ENCODE measurements around the gene FNIP1. TPM values are rescaled to one million over a fixed set of nuclear protein-coding genes. Genes with fewer than 3 reads are reported as not detected.
"Not testable (repeated sequence)": the region's sequence is repeated elsewhere in the genome, so short reads cannot be mapped to it uniquely, and the experiment has no call there.

FNIP1 gene
- total and polyA plus RNA-seq, 2 donors (not counting 1 experiment from before 2014, with no cell fraction given): 10.3 to 52.8 TPM

- Mint-ChIP-seq H3K4me1 (no peaks in the 10 kb centered on the region), H3K27ac (no peak overlapping the region), H3K9me3 (ENCODE audit: insufficient read depth) (peaks cover 22% of the 10 kb centered on the region), H3K27me3 (peaks cover 15% of the 10 kb centered on the region), H3K4me3 (no peak overlapping the region)
- Histone ChIP-seq H3K4me2 (replicated peaks; ENCODE audit: low read depth, low read length, poor library complexity, severe bottlenecking) (no peak overlapping the region), H3K36me3 (replicated peaks in 1 of 2; ENCODE audit: control extremely low read depth in 1 of 2, control insufficient read depth in 1 of 2, extremely low read depth in 1 of 2, insufficient read depth in 2 of 2, low read length in 1 of 2) (no peaks in the 10 kb centered on the region), H4K20me1 (ENCODE audit: control insufficient read depth, insufficient read depth, low read length, poor library complexity, severe bottlenecking) (no peaks in the 10 kb centered on the region), H3K9ac (ENCODE audit: low read length) (no peak overlapping the region), H3K27ac (ENCODE audit: low read length in 2 of 2) (no peak overlapping the region), H3K9me3 (ENCODE audit: control extremely low read depth in 1 of 3, control insufficient read depth in 2 of 3, insufficient read depth in 1 of 3, low read length in 2 of 3) (peaks cover 4 to 29% (median 20%) of the 10 kb centered on the region in 3 donors), H2AFZ (ENCODE audit: insufficient read depth, low read depth, low read length, poor library complexity, severe bottlenecking) (no peak overlapping the region), H3K27me3 (replicated peaks in 1 of 4; ENCODE audit: control extremely low read depth in 1 of 4, control insufficient read depth in 3 of 4, insufficient read depth in 4 of 4, low read length in 3 of 4) (peaks cover 0 to 5% (median 0%) of the 10 kb centered on the region in 4 experiments), H3K4me1 (ENCODE audit: control insufficient read depth in 2 of 2, insufficient read depth in 2 of 2, low read length in 2 of 2) (no peaks in the 10 kb centered on the region), H3K79me2 (ENCODE audit: control insufficient read depth, insufficient read depth, low read length) (no peaks in the 10 kb centered on the region), H3K4me3 (ENCODE audit: control extremely low read depth in 1 of 5, extremely low read depth in 1 of 5, insufficient read depth in 1 of 5, low read depth in 2 of 5, low read length in 4 of 5) (no peak overlapping the region)
- POLR2A ChIA-PET: no interaction called here
- DNase-seq (no peak), ATAC-seq (ENCODE audit: low read depth) (no peak)
- intact Hi-C loops (cut with micrococcal nuclease): no loop called here
- no CpG with 5 or more reads among the region's 1 CpG for WGBS (ENCODE audit: insufficient coverage)
- CTCF ChIA-PET: no interaction called here
- TF ChIP-seq CTCF (IDR thresholded peaks at IDR 0.05): no peak
- TF ChIP-seq EZH2 (IDR thresholded peaks at IDR 0.05; ENCODE audit: borderline replicate concordance, insufficient read depth, low read depth, low read length, poor library complexity, severe bottlenecking): no peak
Measured at GRCh38 chr5:131846536-131846935, 49.7 kb upstream of the FNIP1 start.

GRCh38 chr5:131845828-131846227 lies 49.0 kb upstream of the FNIP1 start:
- Histone ChIP-seq H3K4me1 (ENCODE audit: control insufficient read depth in 2 of 2, insufficient read depth in 2 of 2, low read length in 2 of 2) (no peaks in the 10 kb centered on the region), H3K9ac (ENCODE audit: low read length) (no peak overlapping the region), H4K20me1 (ENCODE audit: control insufficient read depth, insufficient read depth, low read length, poor library complexity, severe bottlenecking) (no peaks in the 10 kb centered on the region), H2AFZ (ENCODE audit: insufficient read depth, low read depth, low read length, poor library complexity, severe bottlenecking) (no peak overlapping the region), H3K4me3 (ENCODE audit: control extremely low read depth in 1 of 5, extremely low read depth in 1 of 5, insufficient read depth in 1 of 5, low read depth in 2 of 5, low read length in 4 of 5) (no peak overlapping the region), H3K9me3 (ENCODE audit: control extremely low read depth in 1 of 3, control insufficient read depth in 2 of 3, insufficient read depth in 1 of 3, low read length in 2 of 3) (peaks cover 4 to 29% (median 25%) of the 10 kb centered on the region in 3 donors), H3K27me3 (replicated peaks in 1 of 4; ENCODE audit: control extremely low read depth in 1 of 4, control insufficient read depth in 3 of 4, insufficient read depth in 4 of 4, low read length in 3 of 4) (peaks cover 0 to 5% (median 0%) of the 10 kb centered on the region in 4 experiments), H3K36me3 (replicated peaks in 1 of 2; ENCODE audit: control extremely low read depth in 1 of 2, control insufficient read depth in 1 of 2, extremely low read depth in 1 of 2, insufficient read depth in 2 of 2, low read length in 1 of 2) (no peaks in the 10 kb centered on the region), H3K4me2 (replicated peaks; ENCODE audit: low read depth, low read length, poor library complexity, severe bottlenecking) (no peak overlapping the region), H3K79me2 (ENCODE audit: control insufficient read depth, insufficient read depth, low read length) (no peaks in the 10 kb centered on the region), H3K27ac (ENCODE audit: low read length in 2 of 2) (no peak overlapping the region)
- DNase-seq: no peak
- TF ChIP-seq CTCF (IDR thresholded peaks at IDR 0.05) (no peak), EZH2 (IDR thresholded peaks at IDR 0.05; ENCODE audit: borderline replicate concordance, insufficient read depth, low read depth, low read length, poor library complexity, severe bottlenecking) (no peak)
- ATAC-seq (ENCODE audit: low read depth): no peak
- Mint-ChIP-seq H3K9me3 (ENCODE audit: insufficient read depth) (peaks cover 22% of the 10 kb centered on the region), H3K27ac (no peak overlapping the region), H3K27me3 (peaks cover 15% of the 10 kb centered on the region), H3K4me1 (no peaks in the 10 kb centered on the region), H3K4me3 (no peak overlapping the region)
- ChIA-PET CTCF (no interaction called here), POLR2A (no interaction called here)
- intact Hi-C loops (cut with micrococcal nuclease): no loop called here

GRCh38 chr5:131842971-131843370 lies 46.2 kb upstream of the FNIP1 start:
- H3K36me3 ChIP-seq (replicated peaks in 1 of 2; ENCODE audit: control extremely low read depth in 1 of 2, control insufficient read depth in 1 of 2, extremely low read depth in 1 of 2, insufficient read depth in 2 of 2, low read length in 1 of 2); H3K27me3 ChIP-seq (replicated peaks in 1 of 4; ENCODE audit: control extremely low read depth in 1 of 4, control insufficient read depth in 3 of 4, insufficient read depth in 4 of 4, low read length in 3 of 4); H3K4me1 ChIP-seq (ENCODE audit: control insufficient read depth in 2 of 2, insufficient read depth in 2 of 2, low read length in 2 of 2); POLR2A ChIA-PET; H3K4me3 Mint-ChIP-seq; H4K20me1 ChIP-seq (ENCODE audit: control insufficient read depth, insufficient read depth, low read length, poor library complexity, severe bottlenecking); intact Hi-C loops (cut with micrococcal nuclease); H3K9ac ChIP-seq (ENCODE audit: low read length); H3K4me1 Mint-ChIP-seq; DNase-seq; H2AFZ ChIP-seq (ENCODE audit: insufficient read depth, low read depth, low read length, poor library complexity, severe bottlenecking); H3K27ac Mint-ChIP-seq; CTCF ChIA-PET; H3K27ac ChIP-seq (ENCODE audit: low read length in 2 of 2); H3K79me2 ChIP-seq (ENCODE audit: control insufficient read depth, insufficient read depth, low read length); H3K4me2 ChIP-seq (replicated peaks; ENCODE audit: low read depth, low read length, poor library complexity, severe bottlenecking); H3K4me3 ChIP-seq (ENCODE audit: control extremely low read depth in 1 of 5, extremely low read depth in 1 of 5, insufficient read depth in 1 of 5, low read depth in 2 of 5, low read length in 4 of 5); ATAC-seq (ENCODE audit: low read depth): not testable (repeated sequence)
- peaks cover 2 to 26% (median 22%) of the 10 kb centered on the region in 3 donors for H3K9me3 ChIP-seq (ENCODE audit: control extremely low read depth in 1 of 3, control insufficient read depth in 2 of 3, insufficient read depth in 1 of 3, low read length in 2 of 3)
- WGBS (ENCODE audit: insufficient coverage): no CpG with 5 or more reads among the region's 1 CpG
- H3K27me3 Mint-ChIP-seq: peaks cover 37% of the 10 kb centered on the region
- H3K9me3 Mint-ChIP-seq (ENCODE audit: insufficient read depth): peaks cover 26% of the 10 kb centered on the region
